IMR-90 (cell line): ENCODE data around the gene ADGRV1. TPM values are rescaled to one million over a fixed set of nuclear protein-coding genes. Genes with fewer than 3 reads are reported as not detected.
"Not testable (repeated sequence)": the region's sequence is repeated elsewhere in the genome, so short reads cannot be mapped to it uniquely, and the experiment has no call there.

Experiments used
- ATAC-seq: fragments of 200-7000 bp; cut with Tn5 transposase; 2 replicates; pipeline ENCODE4 v1.9.1; 2020; ENCODE audit warnings: low read depth, mild to moderate bottlenecking, moderate library complexity
- BruUV-seq: library from RNA; stranded (reverse); fragments of 400-500 nt; replicated peaks from 2 replicates; lab custom pipeline; 2021; lab: Mats Ljungman, UMichigan
- CTCF ChIA-PET: fragments of 300-600 bp; formaldehyde crosslinking; extraction: SDS; loops from one replicate; lab custom pipeline; 2021; ENCODE audit warnings: antibody characterized with exemption; lab: Yijun Ruan, JAX
- POLR2A ChIA-PET: fragments of 300-600 bp; sonication (Branson Sonifier 250); formaldehyde crosslinking; loops from one replicate; lab custom pipeline; 2022; ENCODE audit warnings: antibody characterized with exemption; ENCODE audit not compliant: unreplicated experiment; lab: Charles Lee
- DNase-seq: peaks from one replicate; pipeline ENCODE4 v3.0.0; 2013
- H2AFZ ChIP-seq: replicated peaks from 2 replicates; pipeline ENCODE3; 2013; ENCODE audit warnings: low read length, mild to moderate bottlenecking; ENCODE audit not compliant: poor library complexity
- H2AK5ac ChIP-seq: 2 replicates; pipeline ENCODE4 v1.6.1; 2013; ENCODE audit warnings: low read depth, low read length, inconsistent platforms
- H2AK9ac ChIP-seq: replicated peaks from 2 replicates; pipeline ENCODE3; 2013; ENCODE audit warnings: mild to moderate bottlenecking, low read depth, low read length, moderate library complexity; ENCODE audit not compliant: poor library complexity
- H2BK120ac ChIP-seq: 2 replicates; pipeline ENCODE4 v1.6.1; 2013; ENCODE audit warnings: low read depth, low read length, inconsistent platforms
- H2BK15ac ChIP-seq: 3 replicates; pipeline ENCODE4 v1.6.1; 2013; ENCODE audit warnings: low read depth, low read length, inconsistent platforms
- H2BK20ac ChIP-seq: 2 replicates; pipeline ENCODE4 v1.6.1; 2013; ENCODE audit warnings: low read depth, mild to moderate bottlenecking, inconsistent platforms, low read length, moderate library complexity
- H2BK5ac ChIP-seq: 2 replicates; pipeline ENCODE4 v1.6.1; 2013; ENCODE audit warnings: mild to moderate bottlenecking, low read depth, low read length, inconsistent platforms; ENCODE audit not compliant: poor library complexity, severe bottlenecking
- H3K14ac ChIP-seq: replicated peaks from 2 replicates; pipeline ENCODE4 v1.6.1; 2013; ENCODE audit warnings: low read depth, low read length, inconsistent platforms
- H3K18ac ChIP-seq: 2 replicates; pipeline ENCODE4 v1.6.1; 2013; ENCODE audit warnings: low read depth, low read length, control low read depth
- H3K23ac ChIP-seq: 2 replicates; pipeline ENCODE4 v1.6.1; 2013; ENCODE audit warnings: low read depth, low read length, inconsistent platforms
- H3K27ac ChIP-seq: 2 replicates; pipeline ENCODE4 v1.5.1; 2013; ENCODE audit warnings: mild to moderate bottlenecking, control low read depth, low read length; ENCODE audit not compliant: insufficient read depth
- H3K27me3 ChIP-seq: 2 replicates; pipeline ENCODE4 v1.6.1; 2013; ENCODE audit warnings: low read length; ENCODE audit not compliant: control insufficient read depth, insufficient read depth
- H3K36me3 ChIP-seq: 2 replicates; pipeline ENCODE4 v1.6.1; 2013; ENCODE audit warnings: low read length, mixed read lengths; ENCODE audit not compliant: control insufficient read depth, insufficient read depth
- H3K4ac ChIP-seq: 2 replicates; pipeline ENCODE4 v1.6.1; 2013; ENCODE audit warnings: low read depth, low read length, inconsistent platforms
- H3K4me1 ChIP-seq: 2 replicates; pipeline ENCODE4 v1.6.1; 2013; ENCODE audit warnings: low read length, mixed read lengths; ENCODE audit not compliant: control insufficient read depth, insufficient read depth
- H3K4me2 ChIP-seq: 2 replicates; pipeline ENCODE4 v1.6.1; 2013; ENCODE audit warnings: low read depth, mild to moderate bottlenecking, control low read depth, low read length, moderate library complexity
- H3K4me3 ChIP-seq: 2 replicates; pipeline ENCODE4 v1.5.1; 2013; ENCODE audit warnings: low read depth, mild to moderate bottlenecking, control low read depth, low read length, moderate library complexity; ENCODE audit not compliant: insufficient read depth
- H3K56ac ChIP-seq: 2 replicates; pipeline ENCODE4 v1.6.1; 2013; ENCODE audit warnings: low read length, inconsistent platforms; ENCODE audit not compliant: insufficient read depth; ENCODE audit errors: extremely low read depth
- H3K79me1 ChIP-seq, 2 experiments: 2 replicates each; pipeline ENCODE4 v1.6.1; 2013; ENCODE audit warnings: low read length in 2 of 2, inconsistent platforms in 1 of 2, low read depth in 1 of 2
- H3K9ac ChIP-seq: 2 replicates; pipeline ENCODE4 v1.6.1; 2013; ENCODE audit warnings: low read depth, low read length, control low read depth
- H3K9me1 ChIP-seq: 2 replicates; pipeline ENCODE4 v1.6.1; 2013; ENCODE audit warnings: low read length, inconsistent platforms; ENCODE audit not compliant: insufficient read depth
- H3K9me3 ChIP-seq: 2 replicates; pipeline ENCODE4 v1.6.1; 2013; ENCODE audit warnings: low read length; ENCODE audit not compliant: control insufficient read depth, insufficient read depth
- H4K20me1 ChIP-seq: 2 replicates; pipeline ENCODE4 v1.6.1; 2013; ENCODE audit warnings: low read length, inconsistent platforms; ENCODE audit not compliant: insufficient read depth
- H4K5ac ChIP-seq: 2 replicates; pipeline ENCODE4 v1.6.1; 2013; ENCODE audit warnings: mild to moderate bottlenecking, low read depth, low read length, control low read depth
- H4K8ac ChIP-seq, 2 experiments: 2 replicates each; pipeline ENCODE4 v1.6.1; 2013; ENCODE audit warnings: low read depth in 2 of 2, low read length in 2 of 2, control low read depth in 1 of 2, inconsistent platforms in 1 of 2
- H4K91ac ChIP-seq: 2 replicates; pipeline ENCODE4 v1.6.1; 2013; ENCODE audit warnings: low read depth, low read length, inconsistent platforms; ENCODE audit not compliant: insufficient read depth
- BHLHE40 ChIP-seq: fragments of 150-350 bp; IDR thresholded peaks from 2 replicates; pipeline ENCODE4 v1.6.1; 2016; ENCODE audit warnings: mild to moderate bottlenecking, low read depth, low read length
- MXI1 ChIP-seq: IDR thresholded peaks from 2 replicates; pipeline ENCODE4 v1.6.1; 2012; ENCODE audit warnings: low read depth, mild to moderate bottlenecking, low read length, moderate library complexity, borderline replicate concordance
- POLR2A ChIP-seq: IDR thresholded peaks from 2 replicates; pipeline ENCODE4 v1.6.1; 2012; ENCODE audit warnings: mild to moderate bottlenecking, low read depth, low read length
- WGBS, 2 experiments: methylation state at CpG; one replicate each; pipeline versions ENCODE4 v1.1.5 to v1.1.7; 2013; ENCODE audit warnings: missing lambda C conversion rate in 2 of 2; ENCODE audit not compliant: insufficient read length in 1 of 2; ENCODE audit errors: extremely low coverage in 2 of 2; 5-methylcytosine and 5-hydroxymethylcytosine counted together
- dilution Hi-C: fragments of 300-500 bp; cut with HindIII; formaldehyde crosslinking; loops from one replicate; pipeline ENCODE4 v1.14.3; 2018; ENCODE audit warnings: low sequenced_read_pairs; ENCODE audit not compliant: unreplicated experiment
- in situ Hi-C: fragments of 300-500 bp; cut with MboI; formaldehyde crosslinking; loops from 3 replicates; pipeline ENCODE4 v1.14.3; 2019; ENCODE audit warnings: low sequenced_read_pairs, inconsistent platforms, mixed read lengths
- intact Hi-C: fragments of 100-400 bp; cut with micrococcal nuclease; formaldehyde crosslinking; loops from 2 replicates; pipeline ENCODE4 v1.10.0; 2022
- polyA plus RNA-seq, 3 experiments: library from polyadenylated mRNA; depleted of rRNA; stranded (reverse); fragments of >200 nt; gene quantifications; 2 replicates each; pipeline ENCODE4 v1.2.3, GENCODE V29; 2012; ENCODE audit warnings: low replicate concordance in 1 of 3
- total RNA-seq: library from RNA; depleted of rRNA; stranded (reverse); fragments of >200 nt; gene quantifications from 2 replicates; pipeline ENCODE4 v1.2.3, GENCODE V29; 2012

The ADGRV1 gene
- total and polyA plus RNA-seq, 2 of the 4 experiments (the other 2 are of a cell fraction): under 0.01 TPM; not detected in 1

GRCh38 chr5:90618071-90618470 is 59.5 kb downstream of the ADGRV1 start:
- no peaks in the 10 kb centered on the region for H3K27me3 ChIP-seq
- DNase-seq (no peak), ATAC-seq (no peak)
- no peak overlapping the region for H2BK120ac ChIP-seq
- H4K91ac ChIP-seq: no peak overlapping the region
- dilution Hi-C loops: no loop called here
- H2BK5ac ChIP-seq: no peak overlapping the region
- no peak overlapping the region for H2BK20ac ChIP-seq
- H3K9ac ChIP-seq: no peak overlapping the region
- TF ChIP-seq POLR2A (no peak), BHLHE40 (no peak), MXI1 (no peak)
- H3K27ac ChIP-seq: no peak overlapping the region
- H3K9me3 ChIP-seq: no peaks in the 10 kb centered on the region
- no peak overlapping the region for H3K4me3 ChIP-seq
- no peaks in the 10 kb centered on the region for H4K20me1 ChIP-seq
- no peak overlapping the region for H3K23ac ChIP-seq
- in situ Hi-C loops: no loop called here
- H3K4me2 ChIP-seq: no peak overlapping the region
- BruUV-seq: no TSS peak
- no peaks in the 10 kb centered on the region for H3K79me1 ChIP-seq
- WGBS, 2 experiments: no CpG with 5 or more reads among the region's 5 CpGs
- ChIA-PET POLR2A (no interaction called here), CTCF (no interaction called here)
- no peak overlapping the region for H2AK5ac ChIP-seq
- no peak overlapping the region for H2BK15ac ChIP-seq
- no peak overlapping the region for H3K4ac ChIP-seq
- H4K8ac ChIP-seq: no peak overlapping the region
- H4K5ac ChIP-seq: no peak overlapping the region
- no peak overlapping the region for H2AFZ ChIP-seq
- H3K36me3 ChIP-seq: no peaks in the 10 kb centered on the region
- intact Hi-C loops: no loop called here
- H3K9me1 ChIP-seq: no peaks in the 10 kb centered on the region
- H3K14ac ChIP-seq: no peak overlapping the region
- no peak overlapping the region for H2AK9ac ChIP-seq
- H3K56ac ChIP-seq: no peak overlapping the region
- H3K18ac ChIP-seq: no peak overlapping the region
- no peaks in the 10 kb centered on the region for H3K4me1 ChIP-seq

DNA sequence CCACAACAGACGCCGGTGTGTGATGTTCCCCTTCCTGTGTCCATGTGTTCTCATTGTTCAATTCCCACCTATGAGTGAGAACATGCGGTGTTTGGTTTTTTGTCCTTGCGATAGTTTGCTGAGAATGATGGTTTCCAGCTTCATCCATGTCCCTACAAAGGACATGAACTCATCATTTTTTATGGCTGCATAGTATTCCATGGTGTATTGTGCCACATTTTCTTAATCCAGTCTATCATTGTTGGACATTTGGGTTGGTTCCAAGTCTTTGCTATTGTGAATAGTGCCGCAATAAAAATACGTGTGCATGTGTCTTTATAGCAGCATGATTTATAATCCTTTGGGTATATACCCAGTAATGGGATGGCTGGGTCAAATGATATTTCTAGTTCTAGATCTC is 61.2 kb downstream of the ADGRV1 start:
- H2AK5ac ChIP-seq, BruUV-seq, H3K4me3 ChIP-seq, H3K27me3 ChIP-seq, H3K9ac ChIP-seq, H2BK5ac ChIP-seq, H3K14ac ChIP-seq, H3K36me3 ChIP-seq, ATAC-seq, CTCF ChIA-PET, intact Hi-C loops, H3K18ac ChIP-seq, H2BK20ac ChIP-seq, H3K4me2 ChIP-seq, H2BK15ac ChIP-seq, H3K56ac ChIP-seq, H3K79me1 ChIP-seq, H2BK120ac ChIP-seq, H3K9me3 ChIP-seq, H2AK9ac ChIP-seq, dilution Hi-C loops, H4K20me1 ChIP-seq, H3K4me1 ChIP-seq, in situ Hi-C loops, H4K8ac ChIP-seq, H4K91ac ChIP-seq, H3K4ac ChIP-seq, POLR2A ChIA-PET, H3K23ac ChIP-seq, H2AFZ ChIP-seq, H3K9me1 ChIP-seq, H4K5ac ChIP-seq, DNase-seq, H3K27ac ChIP-seq: not testable (repeated sequence)
- WGBS, 2 experiments: no CpG with 5 or more reads among the region's 6 CpGs
